Fibroblast of pulmonary artery (primary cell): Measurements from ENCODE around the gene PNMA8A.
A peak's percentile ranks its signal among the peaks of the same experiment; 100 is the strongest.

Source experiments
- DNase-seq: peaks from one replicate; pipeline ENCODE4 v3.0.0-alpha.2; 2010; ENCODE audit warnings: low read depth
- H3K4me3 ChIP-seq: replicated peaks from 2 replicates; pipeline ENCODE4 v1.5.1; 2011; ENCODE audit warnings: low read depth, mild to moderate bottlenecking, control low read depth, low read length, moderate library complexity
- CTCF ChIP-seq: IDR thresholded peaks from 2 replicates; pipeline ENCODE4 v1.5.1; 2011; ENCODE audit warnings: mild to moderate bottlenecking, control low read depth, low read length, inconsistent platforms; ENCODE audit errors: missing control alignments

PNMA8A gene

GRCh38 chr19:46471116-46471733 is at the start of gene PNMA8A:
Gene PNMA8A (minus strand): TSS chr19:46471563. CDS start chr19:46471035, 528 bp downstream.
- peak within 1 kb of the TSS; percentile 39 for H3K4me3 ChIP-seq
- peak; percentile 83 for DNase-seq
- TF ChIP-seq CTCF: peak; percentile 5

DNA sequence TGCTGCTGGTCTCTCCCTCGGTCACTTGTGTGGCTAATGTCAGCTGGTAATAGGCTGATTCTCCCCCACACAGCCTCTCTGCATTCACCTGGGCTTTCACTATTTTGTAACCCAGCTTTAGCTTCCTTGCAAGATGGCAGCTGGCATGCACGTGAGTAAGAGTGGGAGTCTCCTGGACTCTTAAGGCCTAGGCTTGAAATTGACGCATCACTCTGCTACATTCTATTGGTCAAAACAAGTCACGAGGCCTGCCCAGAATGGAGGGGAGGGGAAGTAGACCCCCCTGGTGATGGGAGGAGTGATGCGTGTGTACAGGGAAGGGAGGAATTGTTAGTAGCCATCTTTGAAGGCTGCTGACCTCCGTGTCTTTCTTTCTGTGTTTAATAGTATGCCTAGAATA is 49.3 kb upstream of the PNMA8A start:
- TF ChIP-seq CTCF: no peak
- no peak for DNase-seq

DNA sequence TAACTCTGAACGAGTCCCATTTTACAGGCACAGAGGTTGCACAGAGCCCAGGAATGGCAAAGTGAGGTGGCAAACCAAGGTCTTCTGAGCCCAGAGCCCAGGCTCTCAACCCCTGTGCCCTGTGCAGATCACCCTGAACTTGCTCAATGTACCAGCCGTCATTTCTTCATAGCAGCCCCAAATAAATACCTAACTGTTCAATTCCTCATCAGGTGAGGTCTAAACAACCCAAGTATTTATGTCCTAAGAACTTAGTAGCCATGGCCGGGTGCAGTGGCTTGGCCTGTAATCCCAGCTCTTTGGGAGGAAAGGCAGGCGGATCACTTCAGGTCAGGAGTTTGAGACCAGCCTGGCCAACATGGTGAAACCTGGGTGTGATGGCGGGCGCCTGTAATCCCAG is 46.1 kb upstream of the PNMA8A start:
- no peak overlapping the region for H3K4me3 ChIP-seq
- no peak for TF ChIP-seq CTCF
- DNase-seq: no peak

More for the DNA sequence above, 49.3 kb upstream of the PNMA8A start:
- H3K4me3 ChIP-seq: no peak overlapping the region

GRCh38 chr19:46515879-46516350 is 44.6 kb upstream of the PNMA8A start:
- peak; percentile 69 for TF ChIP-seq CTCF
- no peak overlapping the region for H3K4me3 ChIP-seq
- DNase-seq: peak; percentile 59

DNA sequence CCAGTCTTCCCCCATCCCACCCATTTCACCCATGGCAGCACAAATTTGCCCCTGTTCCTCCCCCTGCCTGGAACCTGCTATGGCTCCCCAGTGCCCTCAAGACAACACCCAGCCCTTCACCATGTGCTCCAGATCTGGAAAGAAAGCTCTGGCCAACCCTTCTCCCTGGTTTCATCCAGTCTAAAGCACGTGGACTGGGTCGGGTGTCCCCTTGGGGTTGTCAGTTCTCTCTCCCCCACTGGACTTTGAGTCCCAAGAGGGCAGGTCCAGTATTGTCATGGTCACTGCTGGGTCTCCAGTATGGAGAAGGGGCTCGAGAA is 43.9 kb upstream of the PNMA8A start:
- no peak for TF ChIP-seq CTCF
- DNase-seq: no peak
- no peak overlapping the region for H3K4me3 ChIP-seq

GRCh38 chr19:46514589-46515289 is 43.4 kb upstream of the PNMA8A start:
- DNase-seq: no peak
- no peak overlapping the region for H3K4me3 ChIP-seq
- no peak for TF ChIP-seq CTCF
